Measurements from ENCODE around the gene CKM. TPM values are rescaled to one million over a fixed set of nuclear protein-coding genes. Genes with fewer than 3 reads are reported as not detected.
"Not testable (repeated sequence)": the region's sequence is repeated elsewhere in the genome, so short reads cannot be mapped to it uniquely, and the experiment has no call there.

Gene CKM
- total RNA-seq, 1 donor from 2014 or later, result 3,746 TPM

DNA sequence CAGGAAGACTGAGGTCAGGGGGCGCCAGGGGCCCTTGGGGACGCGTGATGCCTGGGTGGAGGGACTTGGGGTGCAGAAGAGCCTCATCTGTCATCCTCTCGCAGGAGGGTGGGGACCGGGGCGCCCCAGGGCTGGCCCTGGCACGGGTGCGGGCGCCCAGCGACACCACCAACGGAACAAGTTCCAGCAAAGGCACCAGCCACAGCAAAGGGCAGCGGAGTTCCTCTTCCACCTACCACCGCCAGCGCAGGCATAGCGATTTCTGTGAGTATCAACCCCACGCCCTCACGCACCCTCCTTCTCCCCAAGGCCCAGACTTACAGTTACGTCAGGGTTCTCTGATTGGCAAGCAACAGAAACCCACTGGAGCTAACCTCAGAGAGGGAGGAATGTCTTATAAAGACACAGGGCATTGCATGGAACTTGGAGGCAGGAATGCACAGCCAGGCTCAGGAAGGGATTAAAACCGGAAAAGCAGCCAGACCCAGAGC lies 42.2 kb downstream of the CKM start:
- Histone ChIP-seq H3K27me3 (ENCODE audit: control insufficient read depth in 3 of 3, insufficient read depth in 3 of 3, low read length in 3 of 3) (no peaks in the 10 kb centered on the region), H3K36me3 (ENCODE audit: control insufficient read depth in 3 of 3, insufficient read depth in 3 of 3, low read length in 3 of 3) (peaks cover 31 to 37% (median 36%) of the 10 kb centered on the region in 3 donors), H3K4me3 (ENCODE audit: low read length in 3 of 3) (no peak overlapping the region), H3K9me3 (ENCODE audit: control insufficient read depth in 3 of 3, low read length in 3 of 3) (no peaks in the 10 kb centered on the region), H3K9ac (ENCODE audit: low read depth in 1 of 3, low read length in 3 of 3) (no peak overlapping the region), H3K4me1 (ENCODE audit: control insufficient read depth in 3 of 3, insufficient read depth in 3 of 3, low read length in 3 of 3) (no peaks in the 10 kb centered on the region), H3K27ac (ENCODE audit: low read depth, low read length) (no peak overlapping the region)

GRCh38 chr19:45279587-45280192 lies 43.0 kb downstream of the CKM start:
- Histone ChIP-seq H3K36me3 (ENCODE audit: control insufficient read depth in 3 of 3, insufficient read depth in 3 of 3, low read length in 3 of 3) (peaks cover 31 to 37% (median 34%) of the 10 kb centered on the region in 3 donors), H3K27ac (ENCODE audit: low read depth, low read length) (no peak overlapping the region), H3K4me3 (ENCODE audit: low read length in 3 of 3) (no peak overlapping the region), H3K9ac (ENCODE audit: low read depth in 1 of 3, low read length in 3 of 3) (no peak overlapping the region), H3K9me3 (ENCODE audit: control insufficient read depth in 3 of 3, low read length in 3 of 3) (no peaks in the 10 kb centered on the region), H3K27me3 (ENCODE audit: control insufficient read depth in 3 of 3, insufficient read depth in 3 of 3, low read length in 3 of 3) (no peaks in the 10 kb centered on the region), H3K4me1 (ENCODE audit: control insufficient read depth in 3 of 3, insufficient read depth in 3 of 3, low read length in 3 of 3) (no peaks in the 10 kb centered on the region)

- Histone ChIP-seq H3K4me3 (ENCODE audit: low read length in 3 of 3) (no peak overlapping the region), H3K9me3 (ENCODE audit: control insufficient read depth in 3 of 3, low read length in 3 of 3) (no peaks in the 10 kb centered on the region), H3K27me3 (ENCODE audit: control insufficient read depth in 3 of 3, insufficient read depth in 3 of 3, low read length in 3 of 3) (no peaks in the 10 kb centered on the region), H3K9ac (ENCODE audit: low read depth in 1 of 3, low read length in 3 of 3) (no peak overlapping the region), H3K27ac (ENCODE audit: low read depth, low read length) (no peak overlapping the region), H3K36me3 (ENCODE audit: control insufficient read depth in 3 of 3, insufficient read depth in 3 of 3, low read length in 3 of 3) (peaks cover 34 to 36% (median 35%) of the 10 kb centered on the region in 3 donors), H3K4me1 (ENCODE audit: control insufficient read depth in 3 of 3, insufficient read depth in 3 of 3, low read length in 3 of 3) (no peaks in the 10 kb centered on the region)
Measured at GRCh38 chr19:45278087-45278486, 44.6 kb downstream of the CKM start.

DNA sequence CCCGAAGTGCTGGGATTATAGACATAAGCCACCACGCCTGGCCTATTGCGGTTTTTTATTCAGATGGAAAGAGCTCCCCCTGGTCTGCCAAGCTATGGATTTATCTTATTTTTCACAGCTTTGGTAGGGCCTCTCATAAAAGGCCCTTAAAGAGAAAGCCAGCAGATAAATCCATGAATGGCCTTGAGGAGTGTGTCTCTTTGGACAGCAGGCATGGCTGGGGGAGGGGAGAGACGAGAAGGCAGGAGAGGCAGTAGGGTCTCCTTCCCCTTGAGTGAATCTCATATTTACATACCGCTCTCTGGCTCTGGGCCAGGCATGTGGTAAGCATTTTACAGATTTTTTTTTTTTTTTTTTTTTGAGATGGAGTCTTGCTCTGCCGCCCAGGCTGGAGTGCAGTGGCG lies 46.4 kb downstream of the CKM start:
- H3K4me3 ChIP-seq (ENCODE audit: low read length in 3 of 3), result no peak overlapping the region
- no peaks in the 10 kb centered on the region for H3K9me3 ChIP-seq (ENCODE audit: control insufficient read depth in 3 of 3, low read length in 3 of 3)
- H3K27ac ChIP-seq (ENCODE audit: low read depth, low read length), result no peak overlapping the region
- H3K4me1 ChIP-seq (ENCODE audit: control insufficient read depth in 3 of 3, insufficient read depth in 3 of 3, low read length in 3 of 3), result no peaks in the 10 kb centered on the region
- peaks cover 37 to 41% (median 40%) of the 10 kb centered on the region in 3 donors for H3K36me3 ChIP-seq (ENCODE audit: control insufficient read depth in 3 of 3, insufficient read depth in 3 of 3, low read length in 3 of 3)
- no peak overlapping the region for H3K9ac ChIP-seq (ENCODE audit: low read depth in 1 of 3, low read length in 3 of 3)
- no peaks in the 10 kb centered on the region for H3K27me3 ChIP-seq (ENCODE audit: control insufficient read depth in 3 of 3, insufficient read depth in 3 of 3, low read length in 3 of 3)

DNA sequence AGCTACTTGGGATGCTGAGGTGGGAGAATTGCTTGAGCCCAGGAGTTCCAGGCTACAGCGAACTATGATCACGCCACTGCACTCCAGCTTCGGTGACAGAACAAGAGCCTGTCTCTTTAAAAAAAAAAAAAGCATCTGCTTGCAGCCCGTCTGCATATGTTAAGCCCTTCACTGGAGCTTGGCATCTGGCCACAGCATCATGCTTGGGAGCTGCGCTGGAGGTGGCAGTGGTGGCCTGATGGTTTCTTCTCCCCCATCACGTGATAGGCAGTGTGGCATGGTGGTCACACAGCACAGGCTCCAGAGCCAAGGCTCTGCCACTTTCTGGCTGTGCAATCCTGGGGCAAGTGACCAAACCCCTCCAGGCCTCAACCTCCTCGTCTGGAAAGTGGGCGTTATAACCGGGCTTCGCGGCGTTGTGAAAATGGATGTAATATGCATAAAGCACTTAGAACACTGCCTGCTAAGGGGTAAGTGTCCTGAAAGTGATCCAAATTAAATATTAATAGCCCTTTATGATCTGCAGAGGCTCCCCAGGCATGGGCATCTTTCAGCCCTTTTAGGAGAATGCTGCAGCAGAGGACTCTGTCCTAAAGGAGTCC lies 47.2 kb downstream of the CKM start:
- H3K27me3 ChIP-seq (ENCODE audit: control insufficient read depth in 3 of 3, insufficient read depth in 3 of 3, low read length in 3 of 3), result no peaks in the 10 kb centered on the region
- H3K9ac ChIP-seq (ENCODE audit: low read depth in 1 of 3, low read length in 3 of 3), result no peak overlapping the region
- no peak overlapping the region for H3K4me3 ChIP-seq (ENCODE audit: low read length in 3 of 3)
- H3K4me1 ChIP-seq (ENCODE audit: control insufficient read depth in 3 of 3, insufficient read depth in 3 of 3, low read length in 3 of 3), result no peaks in the 10 kb centered on the region
- H3K9me3 ChIP-seq (ENCODE audit: control insufficient read depth in 3 of 3, low read length in 3 of 3), result no peaks in the 10 kb centered on the region
- peaks cover 36 to 39% (median 38%) of the 10 kb centered on the region in 3 donors for H3K36me3 ChIP-seq (ENCODE audit: control insufficient read depth in 3 of 3, insufficient read depth in 3 of 3, low read length in 3 of 3)
- H3K27ac ChIP-seq (ENCODE audit: low read depth, low read length), result no peak overlapping the region

DNA sequence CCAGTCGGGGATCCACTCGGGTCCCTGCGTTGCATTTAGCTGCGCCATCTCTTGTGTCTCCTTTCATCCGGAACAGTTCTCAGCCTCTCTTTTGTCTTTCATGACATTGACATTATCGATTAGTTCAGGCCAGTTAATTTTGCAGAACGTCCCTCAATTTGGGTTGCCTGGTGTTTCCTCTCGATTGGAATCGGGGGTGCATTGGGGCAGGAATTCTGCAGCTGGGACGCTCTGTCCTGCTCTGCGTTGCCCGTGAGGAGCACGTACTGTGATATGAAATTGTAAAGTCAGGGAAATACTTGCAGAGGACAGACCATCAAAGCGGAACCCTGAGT lies 49.2 kb downstream of the CKM start:
- Histone ChIP-seq H3K9me3 (ENCODE audit: control insufficient read depth in 3 of 3, low read length in 3 of 3) (no peaks in the 10 kb centered on the region), H3K9ac (ENCODE audit: low read depth in 1 of 3, low read length in 3 of 3) (no peak overlapping the region), H3K36me3 (ENCODE audit: control insufficient read depth in 3 of 3, insufficient read depth in 3 of 3, low read length in 3 of 3) (peaks cover 25 to 34% (median 31%) of the 10 kb centered on the region in 3 donors), H3K27me3 (ENCODE audit: control insufficient read depth in 3 of 3, insufficient read depth in 3 of 3, low read length in 3 of 3) (no peaks in the 10 kb centered on the region), H3K4me3 (ENCODE audit: low read length in 3 of 3) (no peak overlapping the region), H3K4me1 (ENCODE audit: control insufficient read depth in 3 of 3, insufficient read depth in 3 of 3, low read length in 3 of 3) (no peaks in the 10 kb centered on the region), H3K27ac (ENCODE audit: low read depth, low read length) (no peak overlapping the region)

GRCh38 chr19:45271735-45272108 lies 51.0 kb downstream of the CKM start:
- no peak overlapping the region for H3K27ac ChIP-seq (ENCODE audit: low read depth, low read length)
- H3K27me3 ChIP-seq (ENCODE audit: control insufficient read depth in 3 of 3, insufficient read depth in 3 of 3, low read length in 3 of 3), result no peaks in the 10 kb centered on the region
- H3K4me3 ChIP-seq (ENCODE audit: low read length in 3 of 3), result no peak overlapping the region
- H3K9me3 ChIP-seq (ENCODE audit: control insufficient read depth in 3 of 3, low read length in 3 of 3), result no peaks in the 10 kb centered on the region
- H3K4me1 ChIP-seq (ENCODE audit: control insufficient read depth in 3 of 3, insufficient read depth in 3 of 3, low read length in 3 of 3), result no peaks in the 10 kb centered on the region
- no peak overlapping the region for H3K9ac ChIP-seq (ENCODE audit: low read depth in 1 of 3, low read length in 3 of 3)
- peaks cover 20 to 25% (median 22%) of the 10 kb centered on the region in 3 donors for H3K36me3 ChIP-seq (ENCODE audit: control insufficient read depth in 3 of 3, insufficient read depth in 3 of 3, low read length in 3 of 3)

DNA sequence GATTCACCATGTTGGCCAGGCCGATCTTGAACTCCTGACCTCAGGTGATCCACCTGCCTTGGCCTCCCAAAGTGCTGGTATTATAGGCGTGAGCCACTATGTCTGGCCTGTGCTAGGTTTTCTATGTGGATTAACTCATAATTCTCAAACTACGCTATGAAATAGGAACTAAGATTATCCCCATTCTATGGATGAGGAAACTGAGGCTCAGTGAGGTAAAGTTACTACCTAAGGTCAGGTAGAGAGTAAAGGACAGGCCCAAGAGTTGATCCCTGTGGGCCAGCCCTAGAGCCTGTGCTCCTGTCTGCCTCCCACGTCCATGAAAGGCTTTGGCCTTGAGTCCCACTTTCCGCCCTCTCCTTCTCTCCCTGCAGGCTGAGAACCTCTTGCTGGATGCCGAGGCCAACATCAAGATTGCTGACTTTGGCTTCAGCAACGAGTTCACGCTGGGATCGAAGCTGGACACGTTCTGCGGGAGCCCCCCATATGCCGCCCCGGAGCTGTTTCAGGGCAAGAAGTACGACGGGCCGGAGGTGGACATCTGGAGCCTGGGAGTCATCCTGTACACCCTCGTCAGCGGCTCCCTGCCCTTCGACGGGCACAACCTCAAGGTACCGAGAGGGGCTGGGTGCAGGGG lies 51.5 kb downstream of the CKM start:
- no peaks in the 10 kb centered on the region for H3K9me3 ChIP-seq (ENCODE audit: control insufficient read depth in 3 of 3, low read length in 3 of 3)
- no peak overlapping the region for H3K9ac ChIP-seq (ENCODE audit: low read depth in 1 of 3, low read length in 3 of 3)
- no peaks in the 10 kb centered on the region for H3K27me3 ChIP-seq (ENCODE audit: control insufficient read depth in 3 of 3, insufficient read depth in 3 of 3, low read length in 3 of 3)
- H3K4me3 ChIP-seq (ENCODE audit: low read length in 3 of 3), result no peak overlapping the region
- no peaks in the 10 kb centered on the region for H3K4me1 ChIP-seq (ENCODE audit: control insufficient read depth in 3 of 3, insufficient read depth in 3 of 3, low read length in 3 of 3)
- no peak overlapping the region for H3K27ac ChIP-seq (ENCODE audit: low read depth, low read length)
- H3K36me3 ChIP-seq (ENCODE audit: control insufficient read depth in 3 of 3, insufficient read depth in 3 of 3, low read length in 3 of 3), result peaks cover 20 to 27% (median 22%) of the 10 kb centered on the region in 3 donors

- H3K27ac ChIP-seq (ENCODE audit: low read depth, low read length); H3K9me3 ChIP-seq (ENCODE audit: control insufficient read depth in 3 of 3, low read length in 3 of 3); H3K4me3 ChIP-seq (ENCODE audit: low read length in 3 of 3); H3K27me3 ChIP-seq (ENCODE audit: control insufficient read depth in 3 of 3, insufficient read depth in 3 of 3, low read length in 3 of 3); H3K9ac ChIP-seq (ENCODE audit: low read depth in 1 of 3, low read length in 3 of 3); H3K4me1 ChIP-seq (ENCODE audit: control insufficient read depth in 3 of 3, insufficient read depth in 3 of 3, low read length in 3 of 3): not testable (repeated sequence)
- H3K36me3 ChIP-seq (ENCODE audit: control insufficient read depth in 3 of 3, insufficient read depth in 3 of 3, low read length in 3 of 3), result peaks cover 16 to 23% (median 17%) of the 10 kb centered on the region in 3 donors
Measured at GRCh38 chr19:45269939-45270338, 52.7 kb downstream of the CKM start.

GRCh38 chr19:45267296-45267695 lies 55.4 kb downstream of the CKM start:
- Histone ChIP-seq H3K4me1 (ENCODE audit: control insufficient read depth in 3 of 3, insufficient read depth in 3 of 3, low read length in 3 of 3) (no peaks in the 10 kb centered on the region), H3K36me3 (ENCODE audit: control insufficient read depth in 3 of 3, insufficient read depth in 3 of 3, low read length in 3 of 3) (peaks cover 9 to 16% (median 13%) of the 10 kb centered on the region in 3 donors), H3K9me3 (ENCODE audit: control insufficient read depth in 3 of 3, low read length in 3 of 3) (no peaks in the 10 kb centered on the region), H3K27ac (ENCODE audit: low read depth, low read length) (no peak overlapping the region), H3K9ac (ENCODE audit: low read depth in 1 of 3, low read length in 3 of 3) (no peak overlapping the region), H3K4me3 (ENCODE audit: low read length in 3 of 3) (no peak overlapping the region), H3K27me3 (ENCODE audit: control insufficient read depth in 3 of 3, insufficient read depth in 3 of 3, low read length in 3 of 3) (no peaks in the 10 kb centered on the region)
